D721Med (cell line): ENCODE measurements around the gene ZNF785.

Experiments
- DNase-seq: peaks from one replicate; pipeline ENCODE4 v3.0.0; 2011; ENCODE audit warnings: low spot score; ENCODE audit not compliant: insufficient read length
- FAIRE-seq: peaks from 2 replicates; lab custom pipeline; 2011; peaks lifted over from hg19 to GRCh38; lab: Jason Lieb, UNC
- CTCF ChIP-seq: IDR thresholded peaks from 2 replicates; pipeline ENCODE4 v1.5.1; 2012; ENCODE audit warnings: mild to moderate bottlenecking, control low read depth; ENCODE audit not compliant: insufficient read depth; ENCODE audit errors: missing control alignments

ZNF785 gene

GRCh38 chr16:30609002-30609925 lies 23.8 kb upstream of the ZNF785 start:
- TF ChIP-seq CTCF: no peak
- FAIRE-seq: no peak
- DNase-seq: no peak

- DNase-seq: no peak
- no peak for FAIRE-seq
- no peak for TF ChIP-seq CTCF
Measured at GRCh38 chr16:30606004-30606403, 20.5 kb upstream of the ZNF785 start.

- no peak for TF ChIP-seq CTCF
- FAIRE-seq (no peak), DNase-seq (no peak)
Measured at GRCh38 chr16:30605158-30605557, 19.7 kb upstream of the ZNF785 start.

- DNase-seq: no peak
- no peak for FAIRE-seq
- TF ChIP-seq CTCF: no peak
Measured at GRCh38 chr16:30604316-30604947, 18.9 kb upstream of the ZNF785 start.

- DNase-seq (no peak), FAIRE-seq (no peak)
- no peak for TF ChIP-seq CTCF
Measured at GRCh38 chr16:30603945-30604315, 18.4 kb upstream of the ZNF785 start.

- DNase-seq (no peak), FAIRE-seq (no peak)
- TF ChIP-seq CTCF: no peak
Measured at GRCh38 chr16:30602616-30603277, 17.2 kb upstream of the ZNF785 start.
